Measurements from ENCODE around the gene SMIM35.

Gene SMIM35

DNA sequence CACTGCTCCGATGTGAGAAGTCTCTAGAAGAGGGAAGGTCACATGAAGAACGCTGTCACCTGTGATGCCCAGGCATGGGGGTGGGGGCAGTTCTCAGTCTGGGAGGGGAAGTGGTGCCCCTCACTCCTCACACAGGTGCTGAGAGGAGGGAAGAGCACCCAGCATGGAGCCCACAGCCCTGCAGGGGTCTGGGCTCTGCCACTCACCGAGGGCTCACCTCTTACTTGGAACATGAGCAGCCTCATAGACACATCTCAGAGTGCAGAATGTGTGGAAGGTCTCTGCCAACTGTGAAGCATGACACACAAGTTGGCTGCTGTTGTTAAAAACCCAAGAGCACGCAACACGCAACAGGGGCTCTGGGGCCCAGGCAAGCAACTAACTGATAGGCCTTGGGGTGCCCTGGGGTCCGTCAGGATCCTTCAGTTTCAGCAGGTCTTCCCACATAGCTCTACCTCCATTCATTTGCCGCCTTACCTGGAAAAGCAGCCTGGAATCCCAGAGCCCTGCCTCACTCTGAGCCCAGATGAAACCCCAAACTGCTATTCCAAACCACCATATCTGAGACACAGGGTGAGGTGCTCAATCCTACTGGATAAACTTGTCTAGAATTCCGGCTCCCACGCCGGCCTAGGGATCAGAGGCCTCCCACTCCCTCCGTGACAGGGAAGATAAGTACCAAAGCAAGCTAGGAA is 27.4 kb downstream of the SMIM35 start:
- H3K79me2 ChIP-seq (ENCODE audit: insufficient read depth, low read length) = no peaks in the 10 kb centered on the region
- H3F3A ChIP-seq (ENCODE audit: insufficient read depth, low read length) = no peaks in the 10 kb centered on the region
- TF ChIP-seq, protein P1, sequence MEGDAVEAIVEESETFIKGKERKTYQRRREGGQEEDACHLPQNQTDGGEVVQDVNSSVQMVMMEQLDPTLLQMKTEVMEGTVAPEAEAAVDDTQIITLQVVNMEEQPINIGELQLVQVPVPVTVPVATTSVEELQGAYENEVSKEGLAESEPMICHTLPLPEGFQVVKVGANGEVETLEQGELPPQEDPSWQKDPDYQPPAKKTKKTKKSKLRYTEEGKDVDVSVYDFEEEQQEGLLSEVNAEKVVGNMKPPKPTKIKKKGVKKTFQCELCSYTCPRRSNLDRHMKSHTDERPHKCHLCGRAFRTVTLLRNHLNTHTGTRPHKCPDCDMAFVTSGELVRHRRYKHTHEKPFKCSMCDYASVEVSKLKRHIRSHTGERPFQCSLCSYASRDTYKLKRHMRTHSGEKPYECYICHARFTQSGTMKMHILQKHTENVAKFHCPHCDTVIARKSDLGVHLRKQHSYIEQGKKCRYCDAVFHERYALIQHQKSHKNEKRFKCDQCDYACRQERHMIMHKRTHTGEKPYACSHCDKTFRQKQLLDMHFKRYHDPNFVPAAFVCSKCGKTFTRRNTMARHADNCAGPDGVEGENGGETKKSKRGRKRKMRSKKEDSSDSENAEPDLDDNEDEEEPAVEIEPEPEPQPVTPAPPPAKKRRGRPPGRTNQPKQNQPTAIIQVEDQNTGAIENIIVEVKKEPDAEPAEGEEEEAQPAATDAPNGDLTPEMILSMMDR (IDR thresholded peaks at IDR 0.05; ENCODE audit: low read length) = no peak
- TF ChIP-seq EZH2 (IDR thresholded peaks at IDR 0.05; ENCODE audit: borderline replicate concordance, low read length) = no peak

DNA sequence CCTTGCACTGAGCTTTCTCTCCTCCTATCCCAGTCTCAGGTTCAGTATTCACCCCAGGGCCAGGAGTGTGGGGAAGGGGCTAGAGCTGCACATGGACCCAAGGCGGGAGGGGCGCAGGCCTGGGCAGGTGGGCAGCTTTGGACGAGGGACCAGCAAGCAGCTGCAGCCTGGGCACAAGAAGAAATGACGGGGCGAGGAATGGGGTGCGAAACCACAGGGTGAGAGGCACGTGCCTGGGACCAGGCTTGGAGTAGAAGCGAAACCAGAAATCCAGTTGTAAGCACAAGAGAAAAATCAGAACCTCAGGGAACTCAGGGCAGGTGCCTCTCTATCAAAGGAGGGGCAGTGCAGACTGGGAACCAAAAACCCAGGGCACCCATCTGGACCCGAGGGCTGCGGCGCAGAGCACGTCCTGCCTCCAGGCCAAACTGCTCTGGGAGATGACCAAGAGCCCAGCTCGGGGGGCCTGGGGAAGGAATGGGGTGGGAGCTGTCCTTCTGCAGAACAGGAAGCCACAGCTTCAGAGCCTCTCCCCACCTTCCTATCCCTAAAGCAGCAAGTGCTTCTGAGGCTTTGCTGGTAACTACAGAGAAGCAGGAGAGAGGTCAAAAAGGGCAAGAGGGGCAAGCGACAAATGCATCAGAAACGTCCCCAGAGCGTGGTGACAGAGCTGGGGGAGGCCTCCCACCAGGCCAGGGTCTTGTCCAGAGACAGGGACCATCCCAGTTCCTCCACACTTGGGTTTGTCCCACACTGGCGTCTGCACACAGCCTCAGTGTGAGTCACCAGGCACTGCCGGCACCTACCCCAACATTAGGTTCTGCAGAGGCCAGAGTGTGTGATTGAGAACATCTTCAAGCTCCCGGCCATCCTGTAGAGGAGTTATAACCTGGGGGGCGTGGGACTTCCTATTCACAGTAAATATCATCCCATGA is 28.2 kb downstream of the SMIM35 start:
- Histone ChIP-seq H3F3A (ENCODE audit: insufficient read depth, low read length) (no peaks in the 10 kb centered on the region), H3K27me3 (ENCODE audit: insufficient read depth, low read length) (no peaks in the 10 kb centered on the region), H4K20me1 (ENCODE audit: insufficient read depth, low read length) (no peaks in the 10 kb centered on the region), H3K9ac (ENCODE audit: low read length) (no peak overlapping the region), H2AFZ (ENCODE audit: low read length) (no peak overlapping the region), H3K4me3 (ENCODE audit: low read depth, low read length, poor library complexity, severe bottlenecking) (no peak overlapping the region), H3K9me3 (ENCODE audit: low read length) (no peaks in the 10 kb centered on the region), H3K9me2 (ENCODE audit: low read depth, low read length) (no peaks in the 10 kb centered on the region), H3K27ac (ENCODE audit: low read depth, low read length, poor library complexity, severe bottlenecking) (no peak overlapping the region), H3K79me2 (ENCODE audit: insufficient read depth, low read length) (no peaks in the 10 kb centered on the region), H3K4me1 (ENCODE audit: insufficient read depth, low read length, severe bottlenecking) (no peaks in the 10 kb centered on the region), H3K4me2 (ENCODE audit: low read length) (no peak overlapping the region), H3K36me3 (ENCODE audit: insufficient read depth, low read length) (no peaks in the 10 kb centered on the region)
- TF ChIP-seq, protein P1 (IDR thresholded peaks at IDR 0.05; ENCODE audit: low read length) = no peak
- TF ChIP-seq EZH2 (IDR thresholded peaks at IDR 0.05; ENCODE audit: borderline replicate concordance, low read length) = no peak

More for the DNA sequence above, 27.4 kb downstream of the SMIM35 start:
- Histone ChIP-seq H3K4me3 (ENCODE audit: low read depth, low read length, poor library complexity, severe bottlenecking) (no peak overlapping the region), H3K9me3 (ENCODE audit: low read length) (no peaks in the 10 kb centered on the region), H3K27me3 (ENCODE audit: insufficient read depth, low read length) (no peaks in the 10 kb centered on the region), H2AFZ (ENCODE audit: low read length) (no peak overlapping the region), H3K9ac (ENCODE audit: low read length) (no peak overlapping the region), H4K20me1 (ENCODE audit: insufficient read depth, low read length) (no peaks in the 10 kb centered on the region), H3K27ac (ENCODE audit: low read depth, low read length, poor library complexity, severe bottlenecking) (no peak overlapping the region), H3K36me3 (ENCODE audit: insufficient read depth, low read length) (no peaks in the 10 kb centered on the region), H3K9me2 (ENCODE audit: low read depth, low read length) (no peaks in the 10 kb centered on the region), H3K4me1 (ENCODE audit: insufficient read depth, low read length, severe bottlenecking) (no peaks in the 10 kb centered on the region), H3K4me2 (ENCODE audit: low read length) (no peak overlapping the region)

DNA sequence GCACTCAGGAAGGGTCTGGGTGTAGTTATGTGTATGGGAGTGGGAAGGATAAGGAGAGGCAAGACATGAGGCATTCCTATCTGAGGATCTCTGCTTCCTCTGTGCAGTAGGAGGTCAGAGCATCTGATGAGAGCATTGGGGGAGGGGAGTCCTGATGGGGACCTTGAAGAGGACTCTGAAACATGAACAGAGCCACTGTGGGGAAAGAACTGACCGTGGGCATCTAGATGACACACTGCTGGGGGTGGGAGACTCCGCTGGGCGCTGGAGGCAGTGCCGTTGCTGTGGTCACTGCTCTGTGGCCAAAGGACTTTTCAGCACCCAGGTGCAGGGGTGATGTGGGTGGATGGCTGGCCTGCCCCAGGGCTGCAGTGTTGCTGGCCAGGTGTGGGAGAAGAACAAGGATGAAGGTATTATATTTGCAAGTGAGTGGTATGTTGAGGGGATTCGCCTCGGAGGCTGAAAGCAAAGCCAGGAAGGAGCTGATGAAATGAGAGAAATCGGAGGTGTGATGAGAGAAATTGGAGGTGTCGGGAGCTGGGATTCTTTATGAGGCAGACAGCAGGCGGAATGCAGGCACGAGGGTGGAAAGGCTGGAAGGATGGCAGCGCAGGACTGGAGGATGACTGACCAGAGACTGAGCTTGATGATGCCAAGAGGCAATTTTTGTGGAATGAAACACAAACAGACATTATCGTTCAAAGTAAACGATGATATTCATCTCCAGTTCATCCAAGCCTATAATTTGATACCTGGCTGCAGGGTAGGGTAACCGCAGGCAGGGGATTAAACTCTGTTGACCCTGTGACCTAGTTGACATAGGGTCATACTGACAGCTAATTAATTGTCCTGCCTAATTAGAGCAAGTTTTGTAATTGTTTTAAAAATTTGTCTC is 29.3 kb downstream of the SMIM35 start:
- Histone ChIP-seq H3K4me1 (ENCODE audit: insufficient read depth, low read length, severe bottlenecking) (no peaks in the 10 kb centered on the region), H3K9me3 (ENCODE audit: low read length) (no peaks in the 10 kb centered on the region), H3K9me2 (ENCODE audit: low read depth, low read length) (no peaks in the 10 kb centered on the region), H4K20me1 (ENCODE audit: insufficient read depth, low read length) (no peaks in the 10 kb centered on the region), H3K79me2 (ENCODE audit: insufficient read depth, low read length) (no peaks in the 10 kb centered on the region), H3K9ac (ENCODE audit: low read length) (no peak overlapping the region), H3K27ac (ENCODE audit: low read depth, low read length, poor library complexity, severe bottlenecking) (no peak overlapping the region), H3F3A (ENCODE audit: insufficient read depth, low read length) (no peaks in the 10 kb centered on the region), H3K4me3 (ENCODE audit: low read depth, low read length, poor library complexity, severe bottlenecking) (no peak overlapping the region), H3K36me3 (ENCODE audit: insufficient read depth, low read length) (no peaks in the 10 kb centered on the region), H2AFZ (ENCODE audit: low read length) (no peak overlapping the region), H3K27me3 (ENCODE audit: insufficient read depth, low read length) (no peaks in the 10 kb centered on the region), H3K4me2 (ENCODE audit: low read length) (no peak overlapping the region)
- TF ChIP-seq, protein P1 (IDR thresholded peaks at IDR 0.05; ENCODE audit: low read length) = no peak
- no peak for TF ChIP-seq EZH2 (IDR thresholded peaks at IDR 0.05; ENCODE audit: borderline replicate concordance, low read length)
